Ishikawa (cell line): ENCODE data around the gene TAS2R40.
A peak's percentile ranks its signal among the peaks of the same experiment; 100 is the strongest.

Experiments used
- CEBPB ChIP-seq: IDR thresholded peaks from 2 replicates; pipeline ENCODE4 v1.6.1; 2012
- CREB1 ChIP-seq: IDR thresholded peaks from 2 replicates; pipeline ENCODE4 v1.6.1; 2012; ENCODE audit warnings: low read depth
- EGR1 ChIP-seq: IDR thresholded peaks from 2 replicates; pipeline ENCODE4 v1.6.1; 2012
- EP300 ChIP-seq: IDR thresholded peaks from 2 replicates; pipeline ENCODE4 v1.6.1; 2012; ENCODE audit warnings: borderline replicate concordance
- FOXM1 ChIP-seq: IDR thresholded peaks from 2 replicates; pipeline ENCODE4 v1.6.1; 2012; ENCODE audit warnings: low read depth, borderline replicate concordance
- NFIC ChIP-seq: IDR thresholded peaks from 2 replicates; pipeline ENCODE4 v1.6.1; 2012
- RAD21 ChIP-seq: IDR thresholded peaks from 2 replicates; pipeline ENCODE4 v1.6.1; 2012; ENCODE audit warnings: low read depth
- TAF1 ChIP-seq: IDR thresholded peaks from 2 replicates; pipeline ENCODE4 v1.6.1; 2012; ENCODE audit warnings: low read depth, mild to moderate bottlenecking
- TCF12 ChIP-seq: IDR thresholded peaks from 2 replicates; pipeline ENCODE4 v1.6.1; 2012; ENCODE audit warnings: low read depth
- TEAD4 ChIP-seq: IDR thresholded peaks from 2 replicates; pipeline ENCODE4 v1.6.1; 2012
- YY1 ChIP-seq: IDR thresholded peaks from 2 replicates; pipeline ENCODE4 v1.6.1; 2012; ENCODE audit warnings: low read depth
- ZBTB7A ChIP-seq: IDR thresholded peaks from 2 replicates; pipeline ENCODE4 v1.6.1; 2012; ENCODE audit warnings: low read depth
- TF ChIP-seq, protein P1 (sequence below): IDR thresholded peaks from 2 replicates; pipeline ENCODE4 v1.6.1; 2012
- TF ChIP-seq, protein P2 (sequence below): IDR thresholded peaks from 2 replicates; pipeline ENCODE4 v1.6.1; 2012
- TF ChIP-seq, protein P3 (sequence below): IDR thresholded peaks from 2 replicates; pipeline ENCODE4 v1.6.1; 2012; ENCODE audit warnings: low read depth, mild to moderate bottlenecking

The TAS2R40 gene

DNA sequence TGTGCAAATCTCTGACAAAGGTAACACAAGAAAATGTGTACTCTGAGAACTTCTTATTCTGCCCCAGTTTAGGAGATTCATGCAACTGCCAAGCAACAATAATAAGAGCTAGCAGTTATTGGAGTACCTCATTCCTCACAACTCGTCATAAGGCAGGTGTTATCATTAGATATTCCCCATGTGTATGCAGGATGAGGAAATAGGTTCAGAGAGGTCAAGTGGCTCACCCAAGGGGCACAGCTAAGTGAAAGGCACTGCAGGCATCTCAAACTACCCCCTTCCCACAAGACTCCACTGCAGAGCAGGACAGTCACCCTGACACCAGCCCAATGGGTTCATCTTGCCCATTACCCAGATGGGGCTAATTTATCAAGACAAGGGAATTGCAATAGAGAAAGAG, 40.1 kb downstream of the TAS2R40 start:
- TF ChIP-seq TEAD4 (no peak), FOXM1 (no peak), NFIC (no peak), RAD21 (no peak), ZBTB7A (no peak), EP300 (no peak), CREB1 (no peak), TCF12 (no peak), CEBPB (no peak), TAF1 (no peak), YY1 (no peak), EGR1 (no peak)
- TF ChIP-seq, protein P1, sequence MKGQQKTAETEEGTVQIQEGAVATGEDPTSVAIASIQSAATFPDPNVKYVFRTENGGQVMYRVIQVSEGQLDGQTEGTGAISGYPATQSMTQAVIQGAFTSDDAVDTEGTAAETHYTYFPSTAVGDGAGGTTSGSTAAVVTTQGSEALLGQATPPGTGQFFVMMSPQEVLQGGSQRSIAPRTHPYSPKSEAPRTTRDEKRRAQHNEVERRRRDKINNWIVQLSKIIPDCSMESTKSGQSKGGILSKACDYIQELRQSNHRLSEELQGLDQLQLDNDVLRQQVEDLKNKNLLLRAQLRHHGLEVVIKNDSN, result no peak
- TF ChIP-seq, protein P2, sequence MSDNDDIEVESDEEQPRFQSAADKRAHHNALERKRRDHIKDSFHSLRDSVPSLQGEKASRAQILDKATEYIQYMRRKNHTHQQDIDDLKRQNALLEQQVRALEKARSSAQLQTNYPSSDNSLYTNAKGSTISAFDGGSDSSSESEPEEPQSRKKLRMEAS, result no peak
- TF ChIP-seq, protein P3, sequence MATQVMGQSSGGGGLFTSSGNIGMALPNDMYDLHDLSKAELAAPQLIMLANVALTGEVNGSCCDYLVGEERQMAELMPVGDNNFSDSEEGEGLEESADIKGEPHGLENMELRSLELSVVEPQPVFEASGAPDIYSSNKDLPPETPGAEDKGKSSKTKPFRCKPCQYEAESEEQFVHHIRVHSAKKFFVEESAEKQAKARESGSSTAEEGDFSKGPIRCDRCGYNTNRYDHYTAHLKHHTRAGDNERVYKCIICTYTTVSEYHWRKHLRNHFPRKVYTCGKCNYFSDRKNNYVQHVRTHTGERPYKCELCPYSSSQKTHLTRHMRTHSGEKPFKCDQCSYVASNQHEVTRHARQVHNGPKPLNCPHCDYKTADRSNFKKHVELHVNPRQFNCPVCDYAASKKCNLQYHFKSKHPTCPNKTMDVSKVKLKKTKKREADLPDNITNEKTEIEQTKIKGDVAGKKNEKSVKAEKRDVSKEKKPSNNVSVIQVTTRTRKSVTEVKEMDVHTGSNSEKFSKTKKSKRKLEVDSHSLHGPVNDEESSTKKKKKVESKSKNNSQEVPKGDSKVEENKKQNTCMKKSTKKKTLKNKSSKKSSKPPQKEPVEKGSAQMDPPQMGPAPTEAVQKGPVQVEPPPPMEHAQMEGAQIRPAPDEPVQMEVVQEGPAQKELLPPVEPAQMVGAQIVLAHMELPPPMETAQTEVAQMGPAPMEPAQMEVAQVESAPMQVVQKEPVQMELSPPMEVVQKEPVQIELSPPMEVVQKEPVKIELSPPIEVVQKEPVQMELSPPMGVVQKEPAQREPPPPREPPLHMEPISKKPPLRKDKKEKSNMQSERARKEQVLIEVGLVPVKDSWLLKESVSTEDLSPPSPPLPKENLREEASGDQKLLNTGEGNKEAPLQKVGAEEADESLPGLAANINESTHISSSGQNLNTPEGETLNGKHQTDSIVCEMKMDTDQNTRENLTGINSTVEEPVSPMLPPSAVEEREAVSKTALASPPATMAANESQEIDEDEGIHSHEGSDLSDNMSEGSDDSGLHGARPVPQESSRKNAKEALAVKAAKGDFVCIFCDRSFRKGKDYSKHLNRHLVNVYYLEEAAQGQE, result no peak

DNA sequence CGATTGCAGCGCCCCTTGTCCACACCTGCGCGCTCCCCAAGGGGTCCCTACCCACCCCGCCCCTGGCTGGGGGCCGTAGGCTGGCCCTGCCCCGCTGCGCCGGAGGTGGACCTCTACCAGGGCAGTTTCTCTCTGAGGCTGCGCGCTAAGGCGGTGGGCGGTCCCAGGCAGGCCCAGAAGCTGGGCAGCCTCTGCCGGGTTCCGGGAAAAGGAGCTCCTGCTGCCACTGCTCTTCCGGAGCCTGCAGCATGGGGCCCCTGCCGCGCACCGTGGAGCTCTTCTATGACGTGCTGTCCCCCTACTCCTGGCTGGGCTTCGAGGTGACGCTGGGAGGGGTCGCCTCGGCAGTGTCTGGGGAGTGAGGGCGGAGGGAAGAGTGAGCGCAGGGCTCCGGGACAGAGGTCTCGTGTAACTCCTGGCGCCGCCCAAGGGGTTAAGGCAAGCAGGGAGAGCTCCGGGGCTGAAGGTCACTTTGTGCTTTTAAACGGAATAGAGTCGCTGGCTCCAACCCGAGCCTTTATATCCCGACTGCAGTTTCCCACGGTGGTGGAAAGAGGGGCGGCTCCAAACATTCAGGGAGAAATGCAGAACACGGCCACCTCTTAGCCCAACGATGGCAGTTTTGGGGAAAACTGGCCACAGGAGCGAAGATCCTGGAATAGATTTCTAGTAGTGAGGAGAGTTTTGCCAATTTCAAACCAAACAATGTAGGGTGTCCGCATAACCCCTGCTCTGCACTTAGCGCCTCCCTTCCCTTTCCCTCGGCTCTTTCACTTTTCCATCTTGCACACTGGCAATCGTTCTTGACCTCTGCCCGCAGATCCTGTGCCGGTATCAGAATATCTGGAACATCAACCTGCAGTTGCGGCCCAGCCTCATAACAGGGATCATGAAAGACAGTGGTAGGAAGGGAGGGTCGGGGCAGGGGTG, 41.7 kb downstream of the TAS2R40 start, which contains the start of gene GSTK1:
Gene GSTK1, plus strand, starts transcription at position 176 of the 930 bp plus-strand sequence. Its CDS starts 73 bp downstream, at position 249.
- TF ChIP-seq TAF1, result peak; percentile 91
- no peak for TF ChIP-seq CEBPB
- TF ChIP-seq, protein P2, result peak; percentile 51
- no peak for TF ChIP-seq EP300
- TF ChIP-seq TEAD4, result no peak
- TF ChIP-seq TCF12, result peak; percentile 55; the same call in 1 of the 2 replicates
- TF ChIP-seq ZBTB7A, result peak; percentile 94
- no peak for TF ChIP-seq RAD21
- no peak for TF ChIP-seq NFIC
- TF ChIP-seq, protein P3, result no peak; the same call in 1 of the 2 replicates

DNA sequence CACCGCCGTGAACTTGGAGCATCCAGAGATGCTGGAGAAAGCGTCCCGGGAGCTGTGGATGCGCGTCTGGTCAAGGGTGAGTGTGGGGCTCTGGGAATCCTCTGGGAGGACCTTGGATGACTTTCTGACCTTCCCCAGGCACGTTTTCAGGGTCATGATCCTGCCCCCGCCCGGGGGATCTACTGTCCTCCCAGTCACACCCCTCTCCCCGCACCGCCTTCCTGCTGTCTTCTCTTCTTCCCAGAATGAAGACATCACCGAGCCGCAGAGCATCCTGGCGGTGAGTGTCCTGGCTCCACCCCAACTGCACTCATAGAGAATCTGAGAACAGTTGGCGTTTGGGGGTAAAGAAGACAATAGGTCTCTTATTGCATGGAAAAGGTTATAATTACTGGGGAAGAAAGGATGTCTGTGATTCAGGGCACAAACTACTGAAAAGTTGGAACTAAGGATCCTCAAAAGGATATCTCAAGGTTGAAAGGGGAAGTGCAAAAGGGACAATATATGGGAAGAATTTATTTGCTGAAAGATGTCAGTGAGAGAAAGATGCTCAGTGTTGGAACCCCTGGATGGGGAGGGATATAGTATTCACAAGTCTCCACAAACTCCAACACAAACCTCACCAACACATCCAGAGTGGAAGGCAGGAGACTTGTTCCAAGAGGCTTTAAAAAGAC, 43.3 kb downstream of the TAS2R40 start:
- TF ChIP-seq TEAD4, result no peak
- TF ChIP-seq TCF12, result no peak
- no peak for TF ChIP-seq EGR1
- TF ChIP-seq, protein P2, result no peak
- TF ChIP-seq RAD21, result no peak
- no peak for TF ChIP-seq CEBPB
- no peak for TF ChIP-seq FOXM1
- no peak for TF ChIP-seq YY1
- TF ChIP-seq, protein P3, result no peak
- TF ChIP-seq CREB1, result no peak
- no peak for TF ChIP-seq NFIC
- no peak for TF ChIP-seq EP300
- no peak for TF ChIP-seq TAF1
- TF ChIP-seq, protein P1, result no peak
- TF ChIP-seq ZBTB7A, result no peak

DNA sequence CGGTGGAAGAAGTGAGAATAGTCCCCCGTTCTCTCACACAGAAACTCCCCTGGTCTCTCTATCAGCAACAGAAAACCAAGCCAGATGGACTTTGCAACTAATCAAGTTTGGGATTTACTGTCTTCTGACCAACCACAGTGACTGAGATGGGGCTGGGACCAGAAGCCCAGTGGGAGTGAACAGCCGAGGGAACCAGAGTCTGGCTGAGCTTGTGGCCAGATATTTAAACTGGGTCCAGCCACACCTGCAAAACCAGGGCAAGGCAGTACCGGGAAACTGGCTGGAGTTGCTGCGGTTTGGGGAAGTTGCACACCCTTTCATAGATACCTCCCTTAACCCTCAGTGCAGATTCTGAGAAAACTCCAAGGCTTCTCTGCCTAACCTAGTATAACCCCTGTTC, 47.4 kb downstream of the TAS2R40 start:
- no peak for TF ChIP-seq CEBPB
- TF ChIP-seq EGR1, result no peak
- no peak for TF ChIP-seq TAF1
- TF ChIP-seq, protein P1, result no peak
- TF ChIP-seq CREB1, result no peak
- TF ChIP-seq RAD21, result no peak
- TF ChIP-seq, protein P3, result no peak
- TF ChIP-seq YY1, result no peak
- no peak for TF ChIP-seq NFIC
- no peak for TF ChIP-seq ZBTB7A
- no peak for TF ChIP-seq FOXM1
- no peak for TF ChIP-seq EP300
- TF ChIP-seq TCF12, result no peak
